ENCODE data around the gene CAPN10. TPM values are rescaled to one million over a fixed set of nuclear protein-coding genes. Genes with fewer than 3 reads are reported as not detected.

CAPN10 gene
- total RNA-seq, 3 donors from 2014 or later = 17.0 to 26.2 (median 25.5) TPM

DNA sequence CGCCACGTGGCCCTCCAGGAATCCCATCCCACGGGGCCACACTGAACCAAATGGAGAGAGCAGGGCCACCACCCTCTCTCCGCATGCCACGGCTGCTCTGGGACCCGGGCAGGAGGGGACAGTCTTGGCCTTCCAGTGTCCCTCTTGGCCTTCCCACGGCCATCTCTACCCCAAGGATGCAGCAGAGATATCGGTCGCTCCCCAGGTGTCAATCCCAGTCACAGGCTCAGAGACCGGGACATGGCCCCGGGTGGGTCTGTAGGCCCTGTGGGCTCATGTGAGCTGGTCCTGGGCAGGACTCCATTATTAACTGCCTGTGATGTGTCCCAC lies 15.3 kb downstream of the CAPN10 start:
- no peak overlapping the region for H3K4me3 ChIP-seq
- H3K27me3 ChIP-seq = no peaks in the 10 kb centered on the region
- H3K36me3 ChIP-seq = no peaks in the 10 kb centered on the region
- no peak for DNase-seq (ENCODE audit: low spot score in 2 of 2)
- H3K9me3 ChIP-seq = no peaks in the 10 kb centered on the region
- H3K4me1 ChIP-seq = no peaks in the 10 kb centered on the region
- TF ChIP-seq, protein P1, sequence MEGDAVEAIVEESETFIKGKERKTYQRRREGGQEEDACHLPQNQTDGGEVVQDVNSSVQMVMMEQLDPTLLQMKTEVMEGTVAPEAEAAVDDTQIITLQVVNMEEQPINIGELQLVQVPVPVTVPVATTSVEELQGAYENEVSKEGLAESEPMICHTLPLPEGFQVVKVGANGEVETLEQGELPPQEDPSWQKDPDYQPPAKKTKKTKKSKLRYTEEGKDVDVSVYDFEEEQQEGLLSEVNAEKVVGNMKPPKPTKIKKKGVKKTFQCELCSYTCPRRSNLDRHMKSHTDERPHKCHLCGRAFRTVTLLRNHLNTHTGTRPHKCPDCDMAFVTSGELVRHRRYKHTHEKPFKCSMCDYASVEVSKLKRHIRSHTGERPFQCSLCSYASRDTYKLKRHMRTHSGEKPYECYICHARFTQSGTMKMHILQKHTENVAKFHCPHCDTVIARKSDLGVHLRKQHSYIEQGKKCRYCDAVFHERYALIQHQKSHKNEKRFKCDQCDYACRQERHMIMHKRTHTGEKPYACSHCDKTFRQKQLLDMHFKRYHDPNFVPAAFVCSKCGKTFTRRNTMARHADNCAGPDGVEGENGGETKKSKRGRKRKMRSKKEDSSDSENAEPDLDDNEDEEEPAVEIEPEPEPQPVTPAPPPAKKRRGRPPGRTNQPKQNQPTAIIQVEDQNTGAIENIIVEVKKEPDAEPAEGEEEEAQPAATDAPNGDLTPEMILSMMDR (IDR thresholded peaks at IDR 0.05) = no peak
- no peak for TF ChIP-seq POLR2AphosphoS5 (IDR thresholded peaks at IDR 0.05)
- no peak for TF ChIP-seq POLR2A (IDR thresholded peaks at IDR 0.05)
- H3K27ac ChIP-seq = no peak overlapping the region
- intact Hi-C loops (cut with DNase I; ENCODE audit: low total_unique reads) = no loop called here

DNA sequence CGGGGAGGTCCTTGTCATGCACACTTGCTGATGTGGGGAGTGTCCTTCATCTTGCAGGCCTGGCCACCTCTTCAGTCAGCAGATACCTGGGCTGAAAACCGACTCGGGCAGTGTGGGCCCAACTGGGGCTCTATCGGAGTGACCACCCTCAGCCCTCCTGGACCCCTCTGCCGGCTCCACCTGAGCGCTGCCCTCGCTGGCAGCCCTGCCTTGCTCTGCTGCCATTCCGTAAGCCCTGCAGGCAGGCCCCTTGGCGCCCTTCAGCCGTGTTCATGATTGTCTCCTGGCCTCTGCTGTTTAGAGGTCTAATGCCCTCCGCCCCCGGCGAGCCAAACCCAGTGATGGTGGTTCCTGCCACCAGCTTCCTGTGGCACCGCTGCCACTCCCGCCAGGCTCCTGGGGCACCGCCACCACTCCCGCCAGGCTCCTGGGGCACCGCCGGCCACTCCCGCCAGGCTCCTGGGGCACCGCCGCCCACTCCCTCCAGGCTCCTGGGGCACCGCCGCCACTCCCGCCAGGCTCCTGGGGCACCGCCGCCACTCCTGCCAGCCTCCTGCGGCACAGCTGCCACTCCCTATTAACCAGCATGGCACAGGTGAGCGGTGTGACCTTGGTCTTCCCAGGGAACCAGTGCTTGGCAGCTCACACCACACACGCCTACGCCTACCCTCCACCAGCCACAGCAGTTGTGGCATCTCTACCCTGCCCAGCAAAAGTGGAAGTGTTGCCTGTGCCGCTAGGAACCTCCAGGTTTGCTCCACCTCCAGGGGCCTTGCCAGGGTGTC lies 15.9 kb downstream of the CAPN10 start:
- H3K4me1 ChIP-seq = no peaks in the 10 kb centered on the region
- H3K27ac ChIP-seq = no peak overlapping the region
- intact Hi-C loops (cut with DNase I; ENCODE audit: low total_unique reads) = no loop called here
- no peaks in the 10 kb centered on the region for H3K36me3 ChIP-seq
- no peaks in the 10 kb centered on the region for H3K9me3 ChIP-seq
- TF ChIP-seq POLR2A (IDR thresholded peaks at IDR 0.05) = no peak
- TF ChIP-seq POLR2AphosphoS5 (IDR thresholded peaks at IDR 0.05) = no peak
- TF ChIP-seq, protein P1 (IDR thresholded peaks at IDR 0.05) = no peak
- H3K27me3 ChIP-seq = no peaks in the 10 kb centered on the region
- peak in 1 of 2 donors; percentile 39 for DNase-seq (ENCODE audit: low spot score in 2 of 2)
- H3K4me3 ChIP-seq = no peak overlapping the region

DNA sequence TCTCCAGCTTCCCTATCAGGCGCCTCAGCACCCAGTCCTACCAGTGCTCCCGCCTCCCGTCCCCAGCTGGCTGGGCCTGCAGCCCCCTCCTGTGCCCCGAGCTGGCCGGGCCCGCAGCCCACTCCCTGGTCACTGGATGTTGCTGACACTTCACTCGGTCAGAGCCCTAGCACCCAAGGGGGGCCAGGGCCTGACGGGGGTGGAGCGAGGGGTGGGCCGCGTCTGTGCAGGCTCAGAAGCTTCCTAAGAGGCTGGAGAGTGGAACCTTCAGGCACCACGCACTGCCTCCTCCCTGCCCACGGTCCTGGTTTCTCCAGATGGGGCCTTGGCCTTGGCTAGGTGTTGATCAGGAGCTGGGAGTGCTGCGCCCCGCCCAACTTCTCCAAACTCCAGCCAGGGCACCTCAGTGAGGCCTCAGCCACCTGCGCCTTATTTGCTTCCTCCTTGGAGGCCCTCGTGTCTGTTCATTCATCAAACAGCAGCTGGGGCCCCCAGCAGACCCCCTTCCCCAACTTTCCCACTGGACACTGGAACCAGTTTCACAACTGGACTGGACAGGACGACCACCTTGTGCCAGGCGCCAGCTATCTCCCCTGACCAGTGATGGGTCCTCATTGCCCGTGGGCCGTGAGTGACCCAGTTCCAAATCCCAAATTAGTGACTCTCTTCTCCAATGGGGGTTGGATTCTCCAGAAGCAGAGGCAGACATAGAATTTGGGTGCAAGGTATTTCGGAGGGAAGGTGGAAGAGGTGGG lies 16.7 kb downstream of the CAPN10 start:
- Histone ChIP-seq H3K4me1 (no peaks in the 10 kb centered on the region), H3K4me3 (no peak overlapping the region), H3K9me3 (no peaks in the 10 kb centered on the region), H3K36me3 (no peaks in the 10 kb centered on the region), H3K27ac (no peak overlapping the region), H3K27me3 (no peaks in the 10 kb centered on the region)
- DNase-seq (ENCODE audit: low spot score in 2 of 2) = no peak
- intact Hi-C loops (cut with DNase I; ENCODE audit: low total_unique reads) = no loop called here
- TF ChIP-seq, protein P1 (IDR thresholded peaks at IDR 0.05) = no peak
- no peak for TF ChIP-seq POLR2A (IDR thresholded peaks at IDR 0.05)
- TF ChIP-seq POLR2AphosphoS5 (IDR thresholded peaks at IDR 0.05) = no peak

DNA sequence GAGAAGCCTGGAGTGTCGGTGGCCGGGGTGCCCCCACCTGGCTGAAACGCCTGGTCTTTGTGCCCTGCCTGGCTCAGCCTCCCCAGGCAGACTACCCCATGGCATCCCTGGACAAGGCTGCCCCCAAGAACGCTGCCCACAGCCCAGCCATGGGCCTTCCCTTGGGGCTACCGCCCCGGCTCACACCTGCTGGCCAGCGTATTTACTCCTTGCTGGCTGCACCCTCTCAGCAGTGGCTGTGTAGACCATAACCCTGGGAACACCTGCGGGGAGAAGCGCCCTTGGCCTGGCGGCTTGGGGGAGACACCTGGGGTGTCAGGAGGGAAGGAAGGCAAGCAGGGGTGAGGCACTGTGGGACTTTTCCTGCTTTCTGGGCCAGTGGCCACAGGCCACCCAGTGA lies 17.3 kb downstream of the CAPN10 start:
- Histone ChIP-seq H3K27me3 (no peaks in the 10 kb centered on the region), H3K4me1 (no peaks in the 10 kb centered on the region), H3K36me3 (no peaks in the 10 kb centered on the region), H3K27ac (no peak overlapping the region), H3K9me3 (no peaks in the 10 kb centered on the region), H3K4me3 (no peak overlapping the region)
- DNase-seq (ENCODE audit: low spot score in 2 of 2) = no peak
- intact Hi-C loops (cut with DNase I; ENCODE audit: low total_unique reads) = loop anchor here (2.0 kb wide), 1 partner anchor 69 kb away; no protein-coding TSS in a partner anchor
- TF ChIP-seq POLR2AphosphoS5 (IDR thresholded peaks at IDR 0.05) (no peak), POLR2A (IDR thresholded peaks at IDR 0.05) (no peak)
- TF ChIP-seq, protein P1 (IDR thresholded peaks at IDR 0.05) = no peak

Measured in breast epithelium (tissue), 4 donors.